ENCODE data around the gene XPNPEP1.

XPNPEP1 gene

GRCh38 chr10:109963439-109963838, 40.1 kb upstream of the XPNPEP1 start:
- Histone ChIP-seq H3K4me2 (no peak overlapping the region), H4K20me1 (ENCODE audit: insufficient read depth) (no peaks in the 10 kb centered on the region), H3K4me3 (IDR thresholded peaks at IDR 0.05; ENCODE audit: insufficient read depth, low read depth, low read length) (no peak overlapping the region), H3K27ac (no peak overlapping the region), H3K9ac (no peak overlapping the region), H3K36me3 (ENCODE audit: insufficient read depth) (no peaks in the 10 kb centered on the region), H3K4me1 (ENCODE audit: low read depth, poor library complexity, severe bottlenecking) (peaks cover 6% of the 10 kb centered on the region), H2AFZ (ENCODE audit: low read depth) (no peak overlapping the region), H3K27me3 (ENCODE audit: insufficient read depth, low read depth) (no peaks in the 10 kb centered on the region), H3K79me2 (ENCODE audit: insufficient read depth, low read depth) (no peaks in the 10 kb centered on the region)
- no peak for TF ChIP-seq CTCF (conservative IDR thresholded peaks at IDR 0.05; ENCODE audit: low read depth, low read length)

- Histone ChIP-seq H3K4me1 (ENCODE audit: low read depth, poor library complexity, severe bottlenecking) (peaks cover 6% of the 10 kb centered on the region), H4K20me1 (ENCODE audit: insufficient read depth) (no peaks in the 10 kb centered on the region), H3K4me2 (no peak overlapping the region), H3K9ac (no peak overlapping the region), H3K4me3 (IDR thresholded peaks at IDR 0.05; ENCODE audit: insufficient read depth, low read depth, low read length) (no peak overlapping the region), H2AFZ (ENCODE audit: low read depth) (no peak overlapping the region), H3K79me2 (ENCODE audit: insufficient read depth, low read depth) (no peaks in the 10 kb centered on the region), H3K36me3 (ENCODE audit: insufficient read depth) (no peaks in the 10 kb centered on the region), H3K27ac (no peak overlapping the region), H3K27me3 (ENCODE audit: insufficient read depth, low read depth) (no peaks in the 10 kb centered on the region)
- TF ChIP-seq CTCF (conservative IDR thresholded peaks at IDR 0.05; ENCODE audit: low read depth, low read length) = no peak
Observed at GRCh38 chr10:109962247-109962646, 38.9 kb upstream of the XPNPEP1 start.

- Histone ChIP-seq H3K4me3 (IDR thresholded peaks at IDR 0.05; ENCODE audit: insufficient read depth, low read depth, low read length) (no peak overlapping the region), H3K4me2 (no peak overlapping the region), H4K20me1 (ENCODE audit: insufficient read depth) (no peaks in the 10 kb centered on the region), H3K9ac (no peak overlapping the region), H2AFZ (ENCODE audit: low read depth) (no peak overlapping the region), H3K36me3 (ENCODE audit: insufficient read depth) (no peaks in the 10 kb centered on the region), H3K27ac (no peak overlapping the region), H3K4me1 (ENCODE audit: low read depth, poor library complexity, severe bottlenecking) (peaks cover 6% of the 10 kb centered on the region), H3K27me3 (ENCODE audit: insufficient read depth, low read depth) (no peaks in the 10 kb centered on the region), H3K79me2 (ENCODE audit: insufficient read depth, low read depth) (no peaks in the 10 kb centered on the region)
- TF ChIP-seq CTCF (conservative IDR thresholded peaks at IDR 0.05; ENCODE audit: low read depth, low read length) = no peak
Observed at GRCh38 chr10:109961174-109962001, 38.1 kb upstream of the XPNPEP1 start.

- no peaks in the 10 kb centered on the region for H3K79me2 ChIP-seq (ENCODE audit: insufficient read depth, low read depth)
- H3K27me3 ChIP-seq (ENCODE audit: insufficient read depth, low read depth) = no peaks in the 10 kb centered on the region
Observed at GRCh38 chr10:109960682-109961081, 37.4 kb upstream of the XPNPEP1 start.

More at GRCh38 chr10:109960682-109961081, 37.4 kb upstream of the XPNPEP1 start:
- Histone ChIP-seq H4K20me1 (ENCODE audit: insufficient read depth) (no peaks in the 10 kb centered on the region), H3K36me3 (ENCODE audit: insufficient read depth) (no peaks in the 10 kb centered on the region), H3K9ac (no peak overlapping the region), H3K27ac (no peak overlapping the region), H3K4me1 (ENCODE audit: low read depth, poor library complexity, severe bottlenecking) (peaks cover 6% of the 10 kb centered on the region), H2AFZ (ENCODE audit: low read depth) (no peak overlapping the region), H3K4me3 (IDR thresholded peaks at IDR 0.05; ENCODE audit: insufficient read depth, low read depth, low read length) (no peak overlapping the region), H3K4me2 (no peak overlapping the region)
- no peak for TF ChIP-seq CTCF (conservative IDR thresholded peaks at IDR 0.05; ENCODE audit: low read depth, low read length)

Measured in KMS-11 (cell line).